H1 (cell line): ENCODE results near the gene BHMT2. TPM values are rescaled to one million over a fixed set of nuclear protein-coding genes. Genes with fewer than 3 reads are reported as not detected.

Experiments
- CTCF ChIA-PET: fragments of 300-600 bp; sonication (Branson Sonifier 250); formaldehyde crosslinking; loops from one replicate; lab custom pipeline; 2021; ENCODE audit not compliant: partially characterized antibody; lab: Charles Lee
- POLR2A ChIA-PET: fragments of 300-600 bp; sonication (Branson Sonifier 250); formaldehyde crosslinking; loops from one replicate; lab custom pipeline; 2021; ENCODE audit warnings: inconsistent platforms; ENCODE audit not compliant: partially characterized antibody; lab: Charles Lee
- DNase-seq, 2 experiments: peaks; one replicate each; pipeline versions ENCODE4 v3.0.0 to v3.0.0-alpha.2; 2010 to 2022; ENCODE audit warnings: low spot score in 2 of 2, low read depth in 1 of 2, mixed read lengths in 1 of 2
- FAIRE-seq: peaks from 2 replicates; lab custom pipeline; 2011; peaks lifted over from hg19 to GRCh38; lab: Jason Lieb, UNC
- H2AFZ ChIP-seq: 2 replicates; pipeline ENCODE4 v1.8.1; 2012; ENCODE audit warnings: low read length, inconsistent platforms
- H2AK5ac ChIP-seq: 2 replicates; pipeline ENCODE4 v1.6.1; 2013; ENCODE audit warnings: low read depth, low read length
- H2BK120ac ChIP-seq: replicated peaks from 2 replicates; pipeline ENCODE3; 2013; ENCODE audit warnings: low read depth, low read length, inconsistent platforms
- H2BK12ac ChIP-seq: 2 replicates; pipeline ENCODE4 v1.6.1; 2013; ENCODE audit warnings: low read depth, low read length
- H2BK15ac ChIP-seq: 2 replicates; pipeline ENCODE4 v1.6.1; 2013; ENCODE audit warnings: low read length
- H2BK20ac ChIP-seq: 2 replicates; pipeline ENCODE4 v1.6.1; 2013; ENCODE audit warnings: low read length
- H2BK5ac ChIP-seq: 2 replicates; pipeline ENCODE4 v1.6.1; 2013; ENCODE audit warnings: low read depth, low read length
- H3K14ac ChIP-seq: 2 replicates; pipeline ENCODE4 v1.6.1; 2013; ENCODE audit warnings: inconsistent platforms; ENCODE audit not compliant: insufficient read length
- H3K18ac ChIP-seq: 2 replicates; pipeline ENCODE4 v1.6.1; 2013; ENCODE audit warnings: low read length; ENCODE audit errors: extremely low read depth
- H3K23ac ChIP-seq: 2 replicates; pipeline ENCODE4 v1.6.1; 2013; ENCODE audit warnings: inconsistent platforms; ENCODE audit not compliant: insufficient read length
- H3K23me2 ChIP-seq: 2 replicates; pipeline ENCODE4 v1.6.1; 2013; ENCODE audit warnings: low read depth, low read length
- H3K27ac ChIP-seq: 2 replicates; pipeline ENCODE4 v1.6.1; 2011; ENCODE audit warnings: low read depth, low read length, inconsistent platforms
- H3K27me3 ChIP-seq, 4 experiments: replicated peaks in 1 of 4; 1 replicate in 1 of 4; 2 replicates in 3 of 4; pipeline versions ENCODE4 v1.6.1 to v1.8.1; 2011 to 2013; ENCODE audit warnings: low read length in 3 of 4, mild to moderate bottlenecking in 3 of 4, inconsistent platforms in 2 of 4, mixed read lengths in 2 of 4, moderate library complexity in 1 of 4; ENCODE audit not compliant: control insufficient read depth in 3 of 4, insufficient read depth in 3 of 4; ENCODE audit errors: extremely low read depth in 1 of 4
- H3K36me3 ChIP-seq, 4 experiments: 2 replicates each; pipeline versions ENCODE4 v1.6.1 to v1.8.1; 2011 to 2013; ENCODE audit warnings: mild to moderate bottlenecking in 4 of 4, low read length in 3 of 4, moderate library complexity in 2 of 4, control low read depth in 1 of 4, inconsistent platforms in 1 of 4; ENCODE audit not compliant: insufficient read depth in 4 of 4, control insufficient read depth in 2 of 4
- H3K4ac ChIP-seq: replicated peaks from 2 replicates; pipeline ENCODE3; 2013; ENCODE audit warnings: low read length, low read depth, mixed read lengths, inconsistent platforms; ENCODE audit not compliant: insufficient read length
- H3K4me1 ChIP-seq, 4 experiments: replicated peaks in 1 of 4; 1 replicate in 1 of 4; 2 replicates in 3 of 4; pipeline versions ENCODE4 v1.6.1 to v1.8.1; 2011 to 2013; ENCODE audit warnings: low read length in 3 of 4, inconsistent platforms in 2 of 4, mixed read lengths in 1 of 4; ENCODE audit not compliant: insufficient read depth in 4 of 4, control insufficient read depth in 3 of 4
- H3K4me2 ChIP-seq, 2 experiments: 2 replicates each; pipeline versions ENCODE4 v1.6.1 to v1.8.1; 2011 to 2013; ENCODE audit warnings: low read depth in 2 of 2, low read length in 2 of 2, control low read depth in 1 of 2, inconsistent platforms in 1 of 2, mild to moderate bottlenecking in 1 of 2; ENCODE audit not compliant: insufficient read depth in 1 of 2
- H3K4me3 ChIP-seq, 4 experiments: fragments of 200-600, 300-600 bp in 1 of 4; sonication (generic), shearing (Covaris generic), sonication (Bioruptor Twin) in 1 of 4; 2 replicates each; pipeline versions ENCODE4 v1.5.1 to v1.8.1; 2011 to 2016; ENCODE audit warnings: low read length in 4 of 4, low read depth in 3 of 4, control low read depth in 2 of 4, inconsistent platforms in 2 of 4, mild to moderate bottlenecking in 2 of 4, mixed read lengths in 1 of 4, moderate library complexity in 1 of 4; ENCODE audit not compliant: insufficient read depth in 2 of 4; ENCODE audit errors: extremely low read depth in 1 of 4
- H3K56ac ChIP-seq: replicated peaks from 2 replicates; pipeline ENCODE3; 2013; ENCODE audit warnings: low read depth, mild to moderate bottlenecking, mixed read lengths, low read length, inconsistent platforms; ENCODE audit not compliant: insufficient read length
- H3K79me1 ChIP-seq: 2 replicates; pipeline ENCODE4 v1.6.1; 2013; ENCODE audit warnings: low read depth, low read length, control low read depth
- H3K79me2 ChIP-seq, 2 experiments: 2 replicates each; pipeline versions ENCODE4 v1.6.1 to v1.8.1; 2012 to 2013; ENCODE audit warnings: low read length in 2 of 2, mild to moderate bottlenecking in 2 of 2, inconsistent platforms in 1 of 2; ENCODE audit not compliant: insufficient read depth in 2 of 2, control insufficient read depth in 1 of 2
- H3K9ac ChIP-seq, 4 experiments: replicated peaks in 1 of 4; 1 replicate in 1 of 4; 2 replicates in 3 of 4; pipeline versions ENCODE4 v1.6.1 to v1.8.1; 2011 to 2013; ENCODE audit warnings: low read depth in 3 of 4, low read length in 3 of 4, control low read depth in 2 of 4, mild to moderate bottlenecking in 2 of 4, moderate library complexity in 2 of 4, inconsistent platforms in 1 of 4; ENCODE audit errors: extremely low read depth in 1 of 4
- H3K9me3 ChIP-seq, 2 experiments: 2 replicates each; pipeline versions ENCODE4 v1.6.1 to v1.8.1; 2012 to 2013; ENCODE audit warnings: mild to moderate bottlenecking in 2 of 2, moderate library complexity in 2 of 2, control low read depth in 1 of 2, inconsistent platforms in 1 of 2, low read depth in 1 of 2, low read length in 1 of 2, mixed read lengths in 1 of 2; ENCODE audit not compliant: insufficient read depth in 2 of 2
- H4K20me1 ChIP-seq, 2 experiments: replicated peaks in 1 of 2; 2 replicates each; pipeline versions ENCODE3 to v1.8.1; 2011 to 2013; ENCODE audit warnings: inconsistent platforms in 2 of 2, low read length in 2 of 2, mild to moderate bottlenecking in 1 of 2; ENCODE audit not compliant: insufficient read depth in 2 of 2, control insufficient read depth in 1 of 2
- H4K5ac ChIP-seq: 2 replicates; pipeline ENCODE4 v1.6.1; 2013; ENCODE audit warnings: low read length, low read depth, mixed read lengths, inconsistent platforms; ENCODE audit not compliant: insufficient read length
- H4K8ac ChIP-seq: 2 replicates; pipeline ENCODE4 v1.8.0; 2013; ENCODE audit warnings: mild to moderate bottlenecking, moderate library complexity, low read length, inconsistent platforms; ENCODE audit not compliant: insufficient read depth; ENCODE audit errors: extremely low read depth
- H4K91ac ChIP-seq: replicated peaks from 2 replicates; pipeline ENCODE3; 2013; ENCODE audit warnings: low read length, mixed read lengths, inconsistent platforms; ENCODE audit not compliant: insufficient read length
- BRCA1 ChIP-seq: IDR thresholded peaks from 2 replicates; pipeline ENCODE4 v1.6.1; 2012; ENCODE audit warnings: low read depth, low read length, improper control_type of control experiment
- E2F6 ChIP-seq: IDR thresholded peaks from 2 replicates; pipeline ENCODE4 v1.6.1; 2012; ENCODE audit warnings: inconsistent platforms
- FOSL1 ChIP-seq: IDR thresholded peaks from 2 replicates; pipeline ENCODE4 v1.6.1; 2011; ENCODE audit warnings: mild to moderate bottlenecking, low read depth, low read length, moderate library complexity; ENCODE audit not compliant: insufficient read depth
- JUND ChIP-seq: IDR thresholded peaks from 2 replicates; pipeline ENCODE4 v1.6.1; 2011; ENCODE audit warnings: mild to moderate bottlenecking, improper control_type of control experiment, low read length
- NRF1 ChIP-seq: IDR thresholded peaks from 2 replicates; pipeline ENCODE4 v1.6.1; 2011; ENCODE audit warnings: mild to moderate bottlenecking, low read depth, low read length, improper control_type of control experiment
- PHF8 ChIP-seq: fragments of 200-600 bp; sonication (generic); conservative IDR thresholded peaks from 2 replicates; pipeline ENCODE4 v1.7.1; 2012; ENCODE audit warnings: low read depth, mild to moderate bottlenecking, inconsistent platforms, low read length, moderate library complexity
- TAF7 ChIP-seq: optimal IDR thresholded peaks from 2 replicates; pipeline ENCODE3; 2011; ENCODE audit warnings: low read depth, mild to moderate bottlenecking, inconsistent platforms, low read length, moderate library complexity, borderline replicate concordance
- WGBS, 2 experiments: shearing (Covaris generic) in 1 of 2; methylation state at CpG; one replicate each; pipeline versions ENCODE4 v1.1.6 to v1.1.7; 2013 to 2015; ENCODE audit warnings: low lambda C conversion rate in 2 of 2, mixed read lengths in 2 of 2, inconsistent platforms in 1 of 2, low coverage in 1 of 2, missing lambda C conversion rate in 1 of 2; ENCODE audit not compliant: insufficient replicate concordance in 2 of 2, insufficient coverage in 1 of 2, insufficient read length in 1 of 2; ENCODE audit errors: extremely low coverage in 1 of 2, missing lambda C conversion rate in 1 of 2; 5-methylcytosine and 5-hydroxymethylcytosine counted together
- polyA plus RNA-seq, 7 experiments: library from polyadenylated mRNA; depleted of rRNA in 3 of 7; stranded (reverse) in 5 of 7; unstranded in 2 of 7; fragments of >200 nt in 5 of 7; fragments of 200-250 nt in 2 of 7; gene quantifications; 1 replicate in 5 of 7; 2 replicates in 1 of 7; 4 replicates in 1 of 7; pipeline versions ENCODE4 v1.2.1 to v1.2.3, GENCODE V29; 2011 to 2013; ENCODE audit warnings: missing spikeins in 2 of 7, mixed read lengths in 2 of 7
- total RNA-seq: library from RNA; stranded (reverse); fragmentation: NEBNext Ultra II Directional; extraction: Animal tissue kit (Norgen Biotek cat#: 25700); gene quantifications from 2 replicates; pipeline ENCODE4 v1.2.1, GENCODE V29; 2021

Gene BHMT2
- total and polyA plus RNA-seq, 2 of the 8 experiments (the other 6 are each of a cell fraction or from before 2014, with no cell fraction given): 0.11 TPM; not detected in 1

GRCh38 chr5:79130781-79131180 lies 61.2 kb downstream of the BHMT2 start:
- Histone ChIP-seq H2AFZ (no peak overlapping the region), H3K36me3 (no peaks in the 10 kb centered on the region), H3K23ac (no peak overlapping the region), H2BK15ac (no peak overlapping the region), H3K4me1 (peaks cover 0 to 7% (median 1%) of the 10 kb centered on the region in 4 experiments; a peak in 5 of 7 replicates), H4K5ac (no peak overlapping the region), H3K9ac (no peak overlapping the region), H3K4me2 (no peak overlapping the region), H4K20me1 (no peaks in the 10 kb centered on the region), H4K91ac (no peak overlapping the region), H3K27ac (no peak overlapping the region), H3K23me2 (no peaks in the 10 kb centered on the region; the same call in none of the 2 replicates), H3K18ac (no peak overlapping the region), H2AK5ac (no peak overlapping the region), H3K27me3 (no peaks in the 10 kb centered on the region), H2BK120ac (no peak overlapping the region), H3K4me3 (no peak overlapping the region), H2BK5ac (no peak overlapping the region), H3K9me3 (no peaks in the 10 kb centered on the region), H4K8ac (no peak overlapping the region), H3K79me1 (no peaks in the 10 kb centered on the region), H3K56ac (no peak overlapping the region), H2BK20ac (no peak overlapping the region), H3K4ac (no peak overlapping the region), H3K79me2 (no peaks in the 10 kb centered on the region), H3K14ac (no peak overlapping the region), H2BK12ac (no peak overlapping the region)
- CTCF ChIA-PET: interaction anchor here (0.9 to 6.6 kb wide), 5 partner anchors 12 to 107 kb away, joined by 4 to 243 read pairs (median 29); no protein-coding TSS in a partner anchor
- FAIRE-seq: no peak
- 60% methylated on average over 6 of the region's 6 CpGs; no CpG with 5 or more reads in 1 of the 2 experiments for WGBS, 2 experiments
- no peak for TF ChIP-seq NRF1
- TF ChIP-seq TAF7: no peak
- no peak for TF ChIP-seq BRCA1
- TF ChIP-seq JUND: no peak
- no peak for TF ChIP-seq PHF8
- no peak for TF ChIP-seq E2F6
- no peak for TF ChIP-seq FOSL1
- POLR2A ChIA-PET: no interaction called here
- DNase-seq: no peak
